Esophagus squamous epithelium (tissue), 4 donors: Measurements from ENCODE around the gene GTF3A.

Source experiments
- CTCF ChIP-seq, 6 experiments: fragments of 450-650 bp in 4 of 6; fragments of 200-600 bp in 2 of 6; sonication (generic) in 2 of 6; IDR thresholded peaks; one replicate each; pipeline ENCODE4 v1.5.1; 2016 to 2019; ENCODE audit warnings: antibody characterized with exemption in 6 of 6, mild to moderate bottlenecking in 4 of 6, moderate library complexity in 4 of 6
- POLR2A ChIP-seq, 4 donors: fragments of 450-650 bp; IDR thresholded peaks; one replicate each; pipeline ENCODE4 v1.6.1; 2017; ENCODE audit warnings: antibody characterized with exemption in 4 of 4, mild to moderate bottlenecking in 4 of 4, moderate library complexity in 3 of 4

GRCh38 chr13:27466513-27466912 lies 42.1 kb downstream of the GTF3A start:
- no peak for TF ChIP-seq CTCF (IDR thresholded peaks at IDR 0.05)
- no peak for TF ChIP-seq POLR2A (IDR thresholded peaks at IDR 0.05)
